Keratinocyte (primary cell): Measurements from ENCODE around the gene KAT6B. TPM values are rescaled to one million over a fixed set of nuclear protein-coding genes. Genes with fewer than 3 reads are reported as not detected.

Experiments
- DNase-seq: peaks from one replicate; pipeline ENCODE4 v3.0.0-alpha.2; 2011; ENCODE audit warnings: low read depth, missing footprints, low spot score
- FAIRE-seq: peaks from 2 replicates; lab custom pipeline; 2011; peaks lifted over from hg19 to GRCh38; lab: Jason Lieb, UNC
- H2AFZ ChIP-seq: 2 replicates; pipeline ENCODE4 v1.6.0; 2012; ENCODE audit warnings: low read length, control low read depth, inconsistent platforms; ENCODE audit not compliant: control insufficient read depth
- H3K27ac ChIP-seq: 2 replicates; pipeline ENCODE4 v1.5.1; 2011; ENCODE audit warnings: low read length; ENCODE audit not compliant: control insufficient read depth, insufficient read depth
- H3K27me3 ChIP-seq: 3 replicates; pipeline ENCODE4 v1.6.0; 2011; ENCODE audit warnings: low read length; ENCODE audit not compliant: control insufficient read depth, insufficient read depth; ENCODE audit errors: extremely low read depth
- H3K36me3 ChIP-seq, 2 experiments: 2 replicates in 1 of 2; 3 replicates in 1 of 2; pipeline ENCODE4 v1.5.1; 2011; ENCODE audit warnings: low read length in 2 of 2, mild to moderate bottlenecking in 1 of 2; ENCODE audit not compliant: control insufficient read depth in 2 of 2, insufficient read depth in 2 of 2; ENCODE audit errors: extremely low read depth in 1 of 2
- H3K4me1 ChIP-seq: 3 replicates; pipeline ENCODE4 v1.5.1; 2011; ENCODE audit warnings: low read length; ENCODE audit not compliant: control insufficient read depth, insufficient read depth; ENCODE audit errors: extremely low read depth
- H3K4me2 ChIP-seq: 3 replicates; pipeline ENCODE4 v1.6.0; 2011; ENCODE audit warnings: low read depth, low read length; ENCODE audit not compliant: control insufficient read depth, insufficient read depth; ENCODE audit errors: extremely low read depth
- H3K4me3 ChIP-seq, 3 experiments: fragments of 200-600 bp in 1 of 3; sonication (generic) in 1 of 3; 2 replicates in 2 of 3; 3 replicates in 1 of 3; pipeline ENCODE4 v1.5.1; 2011 to 2016; ENCODE audit warnings: low read length in 3 of 3, mild to moderate bottlenecking in 3 of 3, control low read depth in 2 of 3, inconsistent platforms in 1 of 3, low read depth in 1 of 3, mixed read lengths in 1 of 3, mixed run types in 1 of 3, moderate library complexity in 1 of 3; ENCODE audit not compliant: control insufficient read depth in 2 of 3, insufficient read depth in 2 of 3; ENCODE audit errors: extremely low read depth in 1 of 3
- H3K79me2 ChIP-seq: 2 replicates; pipeline ENCODE4 v1.6.0; 2012; ENCODE audit warnings: low read length; ENCODE audit not compliant: control insufficient read depth, insufficient read depth
- H3K9ac ChIP-seq: 3 replicates; pipeline ENCODE4 v1.6.0; 2011; ENCODE audit warnings: low read length; ENCODE audit not compliant: control insufficient read depth, insufficient read depth; ENCODE audit errors: extremely low read depth
- H3K9me1 ChIP-seq: 3 replicates; pipeline ENCODE4 v1.6.0; 2011; ENCODE audit warnings: low read length; ENCODE audit not compliant: control insufficient read depth, insufficient read depth; ENCODE audit errors: extremely low read depth
- H3K9me3 ChIP-seq: 2 replicates; pipeline ENCODE4 v1.5.1; 2012; ENCODE audit warnings: low read depth, low read length; ENCODE audit not compliant: control insufficient read depth
- H4K20me1 ChIP-seq: 3 replicates; pipeline ENCODE4 v1.6.0; 2011; ENCODE audit warnings: low read length; ENCODE audit not compliant: control insufficient read depth, insufficient read depth; ENCODE audit errors: extremely low read depth
- CTCF ChIP-seq, 3 experiments: IDR thresholded peaks in 1 of 3; conservative IDR thresholded peaks in 1 of 3; optimal IDR thresholded peaks in 1 of 3; 2 replicates in 2 of 3; 3 replicates in 1 of 3; pipeline versions ENCODE3 to v1.5.1; 2011; ENCODE audit warnings: low read length in 3 of 3, mild to moderate bottlenecking in 3 of 3, moderate library complexity in 2 of 3, control low read depth in 1 of 3, inconsistent platforms in 1 of 3; ENCODE audit not compliant: insufficient read depth in 2 of 3; ENCODE audit errors: extremely low read depth in 1 of 3
- EZH2 ChIP-seq: IDR thresholded peaks from one replicate; pipeline ENCODE4 v1.6.1; 2012; ENCODE audit warnings: inconsistent platforms, mild to moderate bottlenecking, low read length, moderate library complexity
- dilution Hi-C: fragments of 300-500 bp; cut with MboI; formaldehyde crosslinking; loops from one replicate; pipeline ENCODE4 v1.7.0; 2020; ENCODE audit warnings: low sequenced_read_pairs; ENCODE audit not compliant: extremely low pct_ligation_motif_present
- polyA plus RNA-seq, 5 experiments: library from polyadenylated mRNA; depleted of rRNA in 3 of 5; stranded (reverse) in 3 of 5; stranded (forward) in 1 of 5; unstranded in 1 of 5; fragments of >200 nt; gene quantifications; 1 replicate in 1 of 5; 2 replicates in 3 of 5; 3 replicates in 1 of 5; pipeline versions ENCODE4 v1.2.1 to v1.2.3, GENCODE V29; 2011 to 2012; ENCODE audit warnings: missing spikeins in 2 of 5, low read depth in 1 of 5, low replicate concordance in 1 of 5

KAT6B gene
- polyA plus RNA-seq, 1 donor (not counting 4 experiments of a cell fraction or from before 2014, with no cell fraction given) = 2.9 TPM

GRCh38 chr10:75068523-75068922, 242.1 kb downstream of the KAT6B start:
- Histone ChIP-seq H3K79me2 (no peaks in the 10 kb centered on the region), H3K27me3 (no peaks in the 10 kb centered on the region), H3K27ac (no peak overlapping the region), H4K20me1 (no peaks in the 10 kb centered on the region), H3K9ac (no peak overlapping the region), H3K4me2 (no peak overlapping the region), H3K4me1 (no peaks in the 10 kb centered on the region), H3K9me3 (no peaks in the 10 kb centered on the region), H3K4me3 (no peak overlapping the region), H2AFZ (no peak overlapping the region), H3K36me3 (no peaks in the 10 kb centered on the region), H3K9me1 (no peaks in the 10 kb centered on the region)
- dilution Hi-C loops = no loop called here
- DNase-seq (no peak), FAIRE-seq (no peak)
- TF ChIP-seq CTCF (optimal IDR thresholded peaks at IDR 0.05 in 1 of 3, IDR thresholded peaks at IDR 0.05 in 1 of 3, conservative IDR thresholded peaks at IDR 0.05 in 1 of 3; ENCODE audit: extremely low read depth in 1 of 3, insufficient read depth in 2 of 3, low read length in 3 of 3) = no peak
- TF ChIP-seq EZH2 = no peak

- dilution Hi-C loops = no loop called here
- TF ChIP-seq EZH2 (no peak), CTCF (optimal IDR thresholded peaks at IDR 0.05 in 1 of 3, IDR thresholded peaks at IDR 0.05 in 1 of 3, conservative IDR thresholded peaks at IDR 0.05 in 1 of 3; ENCODE audit: extremely low read depth in 1 of 3, insufficient read depth in 2 of 3, low read length in 3 of 3) (no peak)
- no peak overlapping the region for H3K9ac ChIP-seq
- no peaks in the 10 kb centered on the region for H3K27me3 ChIP-seq
- no peaks in the 10 kb centered on the region for H4K20me1 ChIP-seq
- H3K36me3 ChIP-seq = no peaks in the 10 kb centered on the region
- no peak overlapping the region for H3K27ac ChIP-seq
- H3K79me2 ChIP-seq = no peaks in the 10 kb centered on the region
- no peaks in the 10 kb centered on the region for H3K9me1 ChIP-seq
- H3K4me2 ChIP-seq = no peak overlapping the region
- FAIRE-seq = no peak
- no peaks in the 10 kb centered on the region for H3K9me3 ChIP-seq
- no peak for DNase-seq
- H3K4me1 ChIP-seq = no peaks in the 10 kb centered on the region
- no peak overlapping the region for H2AFZ ChIP-seq
- H3K4me3 ChIP-seq = no peak overlapping the region
Observed at GRCh38 chr10:75070476-75070875, 244.1 kb downstream of the KAT6B start.
